IMR-90 (cell line): ENCODE data around the gene CLCA2. TPM values are rescaled to one million over a fixed set of nuclear protein-coding genes. Genes with fewer than 3 reads are reported as not detected.

ENCODE experiments used
- ATAC-seq: fragments of 200-7000 bp; cut with Tn5 transposase; 2 replicates; pipeline ENCODE4 v1.9.1; 2020; ENCODE audit warnings: low read depth, mild to moderate bottlenecking, moderate library complexity
- BruUV-seq: library from RNA; stranded (reverse); fragments of 400-500 nt; replicated peaks from 2 replicates; lab custom pipeline; 2021; lab: Mats Ljungman, UMichigan
- CTCF ChIA-PET: fragments of 300-600 bp; formaldehyde crosslinking; extraction: SDS; loops from one replicate; lab custom pipeline; 2021; ENCODE audit warnings: antibody characterized with exemption; lab: Yijun Ruan, JAX
- POLR2A ChIA-PET: fragments of 300-600 bp; sonication (Branson Sonifier 250); formaldehyde crosslinking; loops from one replicate; lab custom pipeline; 2022; ENCODE audit warnings: antibody characterized with exemption; ENCODE audit not compliant: unreplicated experiment; lab: Charles Lee
- DNase-seq: peaks from one replicate; pipeline ENCODE4 v3.0.0; 2013
- H2AFZ ChIP-seq: replicated peaks from 2 replicates; pipeline ENCODE3; 2013; ENCODE audit warnings: low read length, mild to moderate bottlenecking; ENCODE audit not compliant: poor library complexity
- H2AK5ac ChIP-seq: 2 replicates; pipeline ENCODE4 v1.6.1; 2013; ENCODE audit warnings: low read depth, low read length, inconsistent platforms
- H2AK9ac ChIP-seq: replicated peaks from 2 replicates; pipeline ENCODE3; 2013; ENCODE audit warnings: mild to moderate bottlenecking, low read depth, low read length, moderate library complexity; ENCODE audit not compliant: poor library complexity
- H2BK120ac ChIP-seq: 2 replicates; pipeline ENCODE4 v1.6.1; 2013; ENCODE audit warnings: low read depth, low read length, inconsistent platforms
- H2BK15ac ChIP-seq: 3 replicates; pipeline ENCODE4 v1.6.1; 2013; ENCODE audit warnings: low read depth, low read length, inconsistent platforms
- H2BK20ac ChIP-seq: 2 replicates; pipeline ENCODE4 v1.6.1; 2013; ENCODE audit warnings: low read depth, mild to moderate bottlenecking, inconsistent platforms, low read length, moderate library complexity
- H2BK5ac ChIP-seq: 2 replicates; pipeline ENCODE4 v1.6.1; 2013; ENCODE audit warnings: mild to moderate bottlenecking, low read depth, low read length, inconsistent platforms; ENCODE audit not compliant: poor library complexity, severe bottlenecking
- H3K14ac ChIP-seq: replicated peaks from 2 replicates; pipeline ENCODE4 v1.6.1; 2013; ENCODE audit warnings: low read depth, low read length, inconsistent platforms
- H3K18ac ChIP-seq: 2 replicates; pipeline ENCODE4 v1.6.1; 2013; ENCODE audit warnings: low read depth, low read length, control low read depth
- H3K23ac ChIP-seq: 2 replicates; pipeline ENCODE4 v1.6.1; 2013; ENCODE audit warnings: low read depth, low read length, inconsistent platforms
- H3K27ac ChIP-seq: 2 replicates; pipeline ENCODE4 v1.5.1; 2013; ENCODE audit warnings: mild to moderate bottlenecking, control low read depth, low read length; ENCODE audit not compliant: insufficient read depth
- H3K27me3 ChIP-seq: 2 replicates; pipeline ENCODE4 v1.6.1; 2013; ENCODE audit warnings: low read length; ENCODE audit not compliant: control insufficient read depth, insufficient read depth
- H3K36me3 ChIP-seq: 2 replicates; pipeline ENCODE4 v1.6.1; 2013; ENCODE audit warnings: low read length, mixed read lengths; ENCODE audit not compliant: control insufficient read depth, insufficient read depth
- H3K4ac ChIP-seq: 2 replicates; pipeline ENCODE4 v1.6.1; 2013; ENCODE audit warnings: low read depth, low read length, inconsistent platforms
- H3K4me1 ChIP-seq: 2 replicates; pipeline ENCODE4 v1.6.1; 2013; ENCODE audit warnings: low read length, mixed read lengths; ENCODE audit not compliant: control insufficient read depth, insufficient read depth
- H3K4me2 ChIP-seq: 2 replicates; pipeline ENCODE4 v1.6.1; 2013; ENCODE audit warnings: low read depth, mild to moderate bottlenecking, control low read depth, low read length, moderate library complexity
- H3K4me3 ChIP-seq: 2 replicates; pipeline ENCODE4 v1.5.1; 2013; ENCODE audit warnings: low read depth, mild to moderate bottlenecking, control low read depth, low read length, moderate library complexity; ENCODE audit not compliant: insufficient read depth
- H3K56ac ChIP-seq: 2 replicates; pipeline ENCODE4 v1.6.1; 2013; ENCODE audit warnings: low read length, inconsistent platforms; ENCODE audit not compliant: insufficient read depth; ENCODE audit errors: extremely low read depth
- H3K79me1 ChIP-seq, 2 experiments: 2 replicates each; pipeline ENCODE4 v1.6.1; 2013; ENCODE audit warnings: low read length in 2 of 2, inconsistent platforms in 1 of 2, low read depth in 1 of 2
- H3K9ac ChIP-seq: 2 replicates; pipeline ENCODE4 v1.6.1; 2013; ENCODE audit warnings: low read depth, low read length, control low read depth
- H3K9me1 ChIP-seq: 2 replicates; pipeline ENCODE4 v1.6.1; 2013; ENCODE audit warnings: low read length, inconsistent platforms; ENCODE audit not compliant: insufficient read depth
- H3K9me3 ChIP-seq: 2 replicates; pipeline ENCODE4 v1.6.1; 2013; ENCODE audit warnings: low read length; ENCODE audit not compliant: control insufficient read depth, insufficient read depth
- H4K20me1 ChIP-seq: 2 replicates; pipeline ENCODE4 v1.6.1; 2013; ENCODE audit warnings: low read length, inconsistent platforms; ENCODE audit not compliant: insufficient read depth
- H4K5ac ChIP-seq: 2 replicates; pipeline ENCODE4 v1.6.1; 2013; ENCODE audit warnings: mild to moderate bottlenecking, low read depth, low read length, control low read depth
- H4K8ac ChIP-seq, 2 experiments: 2 replicates each; pipeline ENCODE4 v1.6.1; 2013; ENCODE audit warnings: low read depth in 2 of 2, low read length in 2 of 2, control low read depth in 1 of 2, inconsistent platforms in 1 of 2
- H4K91ac ChIP-seq: 2 replicates; pipeline ENCODE4 v1.6.1; 2013; ENCODE audit warnings: low read depth, low read length, inconsistent platforms; ENCODE audit not compliant: insufficient read depth
- BHLHE40 ChIP-seq: fragments of 150-350 bp; IDR thresholded peaks from 2 replicates; pipeline ENCODE4 v1.6.1; 2016; ENCODE audit warnings: mild to moderate bottlenecking, low read depth, low read length
- CEBPB ChIP-seq: IDR thresholded peaks from 2 replicates; pipeline ENCODE4 v1.6.1; 2012; ENCODE audit warnings: low read depth, low read length, improper control_type of control experiment
- CHD1 ChIP-seq: IDR thresholded peaks from 2 replicates; pipeline ENCODE4 v1.6.1; 2012; ENCODE audit warnings: low read depth, low read length, improper control_type of control experiment
- CTCF ChIP-seq: conservative IDR thresholded peaks from 2 replicates; pipeline ENCODE4 v1.5.1; 2012; ENCODE audit warnings: mild to moderate bottlenecking, low read depth, low read length, improper control_type of control experiment
- ELK1 ChIP-seq: fragments of 150-350 bp; IDR thresholded peaks from 2 replicates; pipeline ENCODE4 v1.6.1; 2016; ENCODE audit warnings: low read depth, mild to moderate bottlenecking, low read length, moderate library complexity, borderline replicate concordance
- FOS ChIP-seq: fragments of 150-350 bp; IDR thresholded peaks from 2 replicates; pipeline ENCODE4 v1.6.1; 2016; ENCODE audit warnings: low read depth, low read length
- MAZ ChIP-seq: IDR thresholded peaks from 2 replicates; pipeline ENCODE4 v1.6.1; 2012; ENCODE audit warnings: low read depth, mild to moderate bottlenecking, low read length, improper control_type of control experiment, moderate library complexity, borderline replicate concordance
- MXI1 ChIP-seq: IDR thresholded peaks from 2 replicates; pipeline ENCODE4 v1.6.1; 2012; ENCODE audit warnings: low read depth, mild to moderate bottlenecking, low read length, moderate library complexity, borderline replicate concordance
- POLR2A ChIP-seq: IDR thresholded peaks from 2 replicates; pipeline ENCODE4 v1.6.1; 2012; ENCODE audit warnings: mild to moderate bottlenecking, low read depth, low read length
- RAD21 ChIP-seq: IDR thresholded peaks from 2 replicates; pipeline ENCODE4 v1.6.1; 2012; ENCODE audit warnings: low read length, improper control_type of control experiment
- RCOR1 ChIP-seq: IDR thresholded peaks from 2 replicates; pipeline ENCODE4 v1.6.1; 2012; ENCODE audit warnings: mild to moderate bottlenecking, low read length, improper control_type of control experiment; ENCODE audit not compliant: insufficient replicate concordance
- RFX5 ChIP-seq: IDR thresholded peaks from 2 replicates; pipeline ENCODE4 v1.8.0; 2012; ENCODE audit warnings: low read depth, mild to moderate bottlenecking, low read length, moderate library complexity
- SMC3 ChIP-seq: fragments of 150-350 bp; IDR thresholded peaks from 2 replicates; pipeline ENCODE4 v1.6.1; 2016; ENCODE audit warnings: low read depth, mild to moderate bottlenecking, antibody characterized with exemption, low read length, moderate library complexity
- USF2 ChIP-seq: fragments of 150-350 bp; IDR thresholded peaks from 2 replicates; pipeline ENCODE4 v1.6.1; 2017; ENCODE audit warnings: mild to moderate bottlenecking, antibody characterized with exemption, low read length, low read depth
- WGBS, 2 experiments: methylation state at CpG; one replicate each; pipeline versions ENCODE4 v1.1.5 to v1.1.7; 2013; ENCODE audit warnings: missing lambda C conversion rate in 2 of 2; ENCODE audit not compliant: insufficient read length in 1 of 2; ENCODE audit errors: extremely low coverage in 2 of 2; 5-methylcytosine and 5-hydroxymethylcytosine counted together
- dilution Hi-C: fragments of 300-500 bp; cut with HindIII; formaldehyde crosslinking; loops from one replicate; pipeline ENCODE4 v1.14.3; 2018; ENCODE audit warnings: low sequenced_read_pairs; ENCODE audit not compliant: unreplicated experiment
- in situ Hi-C: fragments of 300-500 bp; cut with MboI; formaldehyde crosslinking; loops from 3 replicates; pipeline ENCODE4 v1.14.3; 2019; ENCODE audit warnings: low sequenced_read_pairs, inconsistent platforms, mixed read lengths
- intact Hi-C: fragments of 100-400 bp; cut with micrococcal nuclease; formaldehyde crosslinking; loops from 2 replicates; pipeline ENCODE4 v1.10.0; 2022
- polyA plus RNA-seq, 3 experiments: library from polyadenylated mRNA; depleted of rRNA; stranded (reverse); fragments of >200 nt; gene quantifications; 2 replicates each; pipeline ENCODE4 v1.2.3, GENCODE V29; 2012; ENCODE audit warnings: low replicate concordance in 1 of 3
- total RNA-seq: library from RNA; depleted of rRNA; stranded (reverse); fragments of >200 nt; gene quantifications from 2 replicates; pipeline ENCODE4 v1.2.3, GENCODE V29; 2012

The CLCA2 gene
- total and polyA plus RNA-seq, 2 of the 4 experiments (the other 2 are of a cell fraction) = 0.09 to 0.18 TPM

GRCh38 chr1:86504137-86504479 lies 80.1 kb downstream of the CLCA2 start:
- POLR2A ChIA-PET = no interaction called here
- Histone ChIP-seq H3K4me1 (peaks cover 2% of the 10 kb centered on the region), H2BK20ac (no peak overlapping the region), H2AK5ac (no peak overlapping the region), H3K56ac (no peak overlapping the region), H3K27me3 (peaks cover 2% of the 10 kb centered on the region), H3K4me3 (no peak overlapping the region), H4K20me1 (no peaks in the 10 kb centered on the region), H4K91ac (no peak overlapping the region), H3K36me3 (no peaks in the 10 kb centered on the region), H3K9me3 (no peaks in the 10 kb centered on the region), H2AK9ac (no peak overlapping the region), H3K4me2 (peak overlapping the region; percentile 45), H3K27ac (no peak overlapping the region), H3K79me1 (no peaks in the 10 kb centered on the region), H3K23ac (no peak overlapping the region), H3K18ac (no peak overlapping the region), H2BK5ac (no peak overlapping the region), H2AFZ (no peak overlapping the region), H4K5ac (no peak overlapping the region), H2BK15ac (no peak overlapping the region), H3K4ac (no peak overlapping the region), H3K9me1 (no peaks in the 10 kb centered on the region), H2BK120ac (no peak overlapping the region), H3K9ac (no peak overlapping the region), H4K8ac (no peak overlapping the region), H3K14ac (no peak overlapping the region)
- intact Hi-C loops = loop anchor here (5.0 to 10.0 kb wide), 2 partner anchors 107 to 461 kb away; partner anchors contain the start of gene ODF2L
- BruUV-seq = no TSS peak
- DNase-seq (no peak), ATAC-seq (peak; percentile 12; the same call in 1 of the 2 replicates)
- CTCF ChIA-PET = no interaction called here
- dilution Hi-C loops = no loop called here
- in situ Hi-C loops = no loop called here
- TF ChIP-seq BHLHE40 = no peak
- TF ChIP-seq RCOR1 = no peak
- TF ChIP-seq SMC3 = no peak
- TF ChIP-seq CTCF = no peak
- no peak for TF ChIP-seq CEBPB
- no peak for TF ChIP-seq RAD21
- TF ChIP-seq FOS = no peak
- no peak for TF ChIP-seq RFX5
- no peak for TF ChIP-seq POLR2A
- no peak for TF ChIP-seq ELK1
- TF ChIP-seq MXI1 = no peak
- no peak for TF ChIP-seq MAZ
- no peak for TF ChIP-seq USF2
- TF ChIP-seq CHD1 = no peak
- no CpG with 5 or more reads among the region's 9 CpGs for WGBS, 2 experiments
